Peyer's patch (tissue), 4 donors: ENCODE measurements around the gene IL36G. TPM values are rescaled to one million over a fixed set of nuclear protein-coding genes. Genes with fewer than 3 reads are reported as not detected.
A peak's percentile ranks its signal among the peaks of the same experiment; 100 is the strongest.

Source experiments
- DNase-seq, 3 donors: peaks; one replicate each; pipeline ENCODE4 v3.0.0-alpha.2; 2017 to 2019
- H3K27ac ChIP-seq, 4 donors: fragments of 200-600 bp; sonication (generic); one replicate each; pipeline ENCODE4 v1.5.1; 2016 to 2019
- H3K27me3 ChIP-seq, 2 donors: fragments of 200-600 bp; sonication (generic); one replicate each; pipeline ENCODE4 v1.5.1; 2019
- H3K36me3 ChIP-seq, 3 donors: fragments of 200-600 bp; sonication (generic); one replicate each; pipeline ENCODE4 v1.5.1; 2016 to 2019
- H3K4me1 ChIP-seq, 4 donors: fragments of 200-600 bp; sonication (generic); one replicate each; pipeline ENCODE4 v1.5.1; 2016 to 2019
- H3K4me3 ChIP-seq, 4 donors: fragments of 200-600 bp; sonication (generic); 1 replicate in 3 of 4; 2 replicates in 1 of 4; pipeline ENCODE4 v1.5.1; 2016 to 2019; ENCODE audit warnings: mild to moderate bottlenecking in 1 of 4
- H3K9me3 ChIP-seq, 4 donors: fragments of 200-600 bp; sonication (generic); one replicate each; pipeline ENCODE4 v1.5.1; 2016 to 2019; ENCODE audit warnings: mild to moderate bottlenecking in 1 of 4
- CTCF ChIP-seq, 6 experiments: fragments of 450-650 bp in 4 of 6; fragments of 200-600 bp in 2 of 6; sonication (generic) in 1 of 6; IDR thresholded peaks; one replicate each; pipeline ENCODE4 v1.5.1; 2017 to 2019; ENCODE audit warnings: antibody characterized with exemption in 6 of 6, mild to moderate bottlenecking in 3 of 6, moderate library complexity in 1 of 6
- POLR2A ChIP-seq, 2 donors: fragments of 450-650 bp; IDR thresholded peaks; one replicate each; pipeline ENCODE4 v1.5.1; 2017; ENCODE audit warnings: antibody characterized with exemption in 2 of 2, mild to moderate bottlenecking in 2 of 2, moderate library complexity in 2 of 2
- total RNA-seq, 4 donors: library from RNA; depleted of rRNA; stranded (reverse); fragments of >200 nt; gene quantifications; one replicate each; pipeline ENCODE4 v1.1.0, GENCODE V29; 2016

Gene IL36G
- total RNA-seq, 4 donors from 2014 or later = not detected

GRCh38 chr2:112947374-112947773, 30.4 kb upstream of the IL36G start:
- no peak for DNase-seq
- Histone ChIP-seq H3K27ac (no peak overlapping the region), H3K4me1 (no peaks in the 10 kb centered on the region), H3K4me3 (no peak overlapping the region), H3K27me3 (no peaks in the 10 kb centered on the region), H3K9me3 (peaks cover 0 to 10% (median 0%) of the 10 kb centered on the region in 4 donors), H3K36me3 (no peaks in the 10 kb centered on the region)
- TF ChIP-seq CTCF (IDR thresholded peaks at IDR 0.05) (no peak), POLR2A (IDR thresholded peaks at IDR 0.05) (no peak)

- Histone ChIP-seq H3K4me3 (no peak overlapping the region), H3K9me3 (peaks cover 0 to 10% (median 0%) of the 10 kb centered on the region in 4 donors), H3K27me3 (no peaks in the 10 kb centered on the region), H3K27ac (no peak overlapping the region), H3K4me1 (no peaks in the 10 kb centered on the region), H3K36me3 (no peaks in the 10 kb centered on the region)
- TF ChIP-seq CTCF (IDR thresholded peaks at IDR 0.05) (no peak), POLR2A (IDR thresholded peaks at IDR 0.05) (no peak)
- DNase-seq = no peak
Measured at GRCh38 chr2:112949456-112949855, 28.4 kb upstream of the IL36G start.

GRCh38 chr2:112954364-112954763, 23.4 kb upstream of the IL36G start:
- Histone ChIP-seq H3K27ac (no peak overlapping the region), H3K36me3 (no peaks in the 10 kb centered on the region), H3K4me1 (no peaks in the 10 kb centered on the region), H3K4me3 (no peak overlapping the region), H3K9me3 (no peaks in the 10 kb centered on the region), H3K27me3 (no peaks in the 10 kb centered on the region)
- TF ChIP-seq CTCF (IDR thresholded peaks at IDR 0.05) (no peak), POLR2A (IDR thresholded peaks at IDR 0.05) (no peak)
- DNase-seq = no peak

GRCh38 chr2:112957511-112957910, 20.3 kb upstream of the IL36G start:
- Histone ChIP-seq H3K27me3 (no peaks in the 10 kb centered on the region), H3K27ac (no peak overlapping the region), H3K36me3 (no peaks in the 10 kb centered on the region), H3K4me3 (no peak overlapping the region), H3K9me3 (no peaks in the 10 kb centered on the region), H3K4me1 (no peaks in the 10 kb centered on the region)
- no peak for DNase-seq
- TF ChIP-seq CTCF (IDR thresholded peaks at IDR 0.05) = no peak
- no peak for TF ChIP-seq POLR2A (IDR thresholded peaks at IDR 0.05)

GRCh38 chr2:112958428-112959108, 19.2 kb upstream of the IL36G start:
- TF ChIP-seq POLR2A (IDR thresholded peaks at IDR 0.05) (no peak), CTCF (IDR thresholded peaks at IDR 0.05) (peak; percentile 35 to 76 (median 62))
- Histone ChIP-seq H3K9me3 (no peaks in the 10 kb centered on the region), H3K27ac (no peak overlapping the region), H3K4me3 (no peak overlapping the region), H3K4me1 (no peaks in the 10 kb centered on the region), H3K36me3 (no peaks in the 10 kb centered on the region), H3K27me3 (no peaks in the 10 kb centered on the region)
- peak in 1 of 3 donors; percentile 58 for DNase-seq
